HG03354 (cell line): ENCODE data around the gene OTX1.
"Not testable (repeated sequence)": the region's sequence is repeated elsewhere in the genome, so short reads cannot be mapped to it uniquely, and the experiment has no call there.

ENCODE experiments used
- ATAC-seq: cut with Tn5 transposase; IDR thresholded peaks from one replicate; pipeline ENCODE4 v1.9.1; 2021; ENCODE audit warnings: mild to moderate bottlenecking; ENCODE audit not compliant: unreplicated experiment, poor library complexity, severe bottlenecking

OTX1 gene

GRCh38 chr2:63056107-63057050, 5.7 kb downstream of the OTX1 start:
- ATAC-seq: peak; percentile 43

GRCh38 chr2:63057249-63058143, 6.9 kb downstream of the OTX1 start:
- no peak for ATAC-seq

GRCh38 chr2:63058144-63058920, 7.7 kb downstream of the OTX1 start:
- no peak for ATAC-seq

GRCh38 chr2:63058921-63059792, 8.5 kb downstream of the OTX1 start:
- ATAC-seq: no peak

- ATAC-seq: no peak
These were observed 9.3 kb downstream of the OTX1 start for GRCh38 chr2:63059793-63060471.

- ATAC-seq: no peak
These were observed 9.9 kb downstream of the OTX1 start for GRCh38 chr2:63060472-63060991.

GRCh38 chr2:63064197-63064596, 13.6 kb downstream of the OTX1 start:
- no peak for ATAC-seq

- ATAC-seq: no peak
These were observed 14.0 kb downstream of the OTX1 start for GRCh38 chr2:63064661-63065060.

GRCh38 chr2:63066265-63066664, 15.6 kb downstream of the OTX1 start:
- no peak for ATAC-seq

- ATAC-seq: no peak
These were observed 16.2 kb downstream of the OTX1 start for GRCh38 chr2:63066838-63067237.

GRCh38 chr2:63071664-63072063, 21.0 kb downstream of the OTX1 start:
- ATAC-seq: no peak

GRCh38 chr2:63073994-63074393, 23.4 kb downstream of the OTX1 start:
- ATAC-seq: no peak

GRCh38 chr2:63074399-63074798, 23.8 kb downstream of the OTX1 start:
- ATAC-seq: not testable (repeated sequence)

GRCh38 chr2:63078852-63079606, 28.4 kb downstream of the OTX1 start:
- no peak for ATAC-seq

- ATAC-seq: no peak
These were observed 30.8 kb downstream of the OTX1 start for GRCh38 chr2:63081404-63081803.

GRCh38 chr2:63086687-63087086, 36.1 kb downstream of the OTX1 start:
- ATAC-seq: no peak

- no peak for ATAC-seq
These were observed 41.8 kb downstream of the OTX1 start for GRCh38 chr2:63092401-63092800.
